B cell (primary cell): Measurements from ENCODE around the gene CIBAR2. TPM values are rescaled to one million over a fixed set of nuclear protein-coding genes. Genes with fewer than 3 reads are reported as not detected.

Experiments
- ATAC-seq: fragments of 200-7000 bp; cut with Tn5 transposase; one replicate; pipeline ENCODE4 v1.10.0; 2021; ENCODE audit warnings: low read depth, mild to moderate bottlenecking, moderate number of reproducible peaks, moderate library complexity
- CTCF ChIA-PET: fragments of 350-600 bp; sonication (Branson Sonifier 250); formaldehyde crosslinking; loops from one replicate; lab custom pipeline; 2021; ENCODE audit warnings: antibody characterized with exemption, inconsistent platforms; lab: Charles Lee
- POLR2A ChIA-PET: fragments of 350-600 bp; sonication (Branson Sonifier 250); formaldehyde crosslinking; loops from one replicate; lab custom pipeline; 2021; ENCODE audit warnings: antibody characterized with exemption; lab: Charles Lee
- DNase-seq: peaks from one replicate; pipeline ENCODE4 v3.0.0; 2013
- H2AFZ ChIP-seq: 2 replicates; pipeline ENCODE4 v1.6.1; 2012; ENCODE audit warnings: mild to moderate bottlenecking, low read depth, low read length; ENCODE audit not compliant: insufficient read depth, poor library complexity, severe bottlenecking
- H3K27ac ChIP-seq, 2 donors: 1 replicate in 1 of 2; 2 replicates in 1 of 2; pipeline ENCODE4 v1.5.1; 2012 to 2013; ENCODE audit warnings: low read length in 2 of 2, mild to moderate bottlenecking in 2 of 2, moderate library complexity in 1 of 2
- H3K27me3 ChIP-seq, 4 experiments: fragments of 200-600 bp in 1 of 4; sonication (generic) in 1 of 4; replicated peaks in 1 of 4; 1 replicate in 2 of 4; 2 replicates in 2 of 4; pipeline versions ENCODE4 v1.6.1 to v1.7.0; 2013 to 2016; ENCODE audit warnings: low read length in 3 of 4, mild to moderate bottlenecking in 2 of 4, mixed read lengths in 1 of 4, moderate library complexity in 1 of 4; ENCODE audit not compliant: insufficient read depth in 4 of 4, control insufficient read depth in 3 of 4; ENCODE audit errors: control extremely low read depth in 1 of 4
- H3K36me3 ChIP-seq, 2 experiments: replicated peaks in 1 of 2; 1 replicate in 1 of 2; 2 replicates in 1 of 2; pipeline versions ENCODE4 v1.6.1 to v1.7.1; 2013; ENCODE audit warnings: low read length in 1 of 2; ENCODE audit not compliant: insufficient read depth in 2 of 2, control insufficient read depth in 1 of 2; ENCODE audit errors: control extremely low read depth in 1 of 2, extremely low read depth in 1 of 2
- H3K4me1 ChIP-seq, 2 donors: fragments of 200-600 bp in 1 of 2; sonication (generic) in 1 of 2; 1 replicate in 1 of 2; 2 replicates in 1 of 2; pipeline versions ENCODE4 v1.5.1 to v1.6.1; 2013 to 2017; ENCODE audit warnings: low read length in 2 of 2; ENCODE audit not compliant: control insufficient read depth in 2 of 2, insufficient read depth in 2 of 2
- H3K4me2 ChIP-seq: replicated peaks from 2 replicates; pipeline ENCODE3; 2012; ENCODE audit warnings: mild to moderate bottlenecking, low read depth, low read length; ENCODE audit not compliant: poor library complexity, severe bottlenecking
- H3K4me3 ChIP-seq, 5 experiments: fragments of 200-600 bp in 1 of 5; sonication (generic) in 1 of 5; 1 replicate in 3 of 5; 2 replicates in 2 of 5; pipeline versions ENCODE4 v1.5.1 to v1.7.0; 2011 to 2016; ENCODE audit warnings: low read length in 4 of 5, mild to moderate bottlenecking in 4 of 5, low read depth in 2 of 5, control low read depth in 1 of 5, moderate library complexity in 1 of 5; ENCODE audit not compliant: insufficient read depth in 1 of 5; ENCODE audit errors: control extremely low read depth in 1 of 5, extremely low read depth in 1 of 5
- H3K79me2 ChIP-seq: fragments of 200-600 bp; sonication (generic); one replicate; pipeline ENCODE4 v1.6.0; 2016; ENCODE audit warnings: low read length; ENCODE audit not compliant: control insufficient read depth, insufficient read depth
- H3K9ac ChIP-seq: fragments of 200-600 bp; sonication (generic); 2 replicates; pipeline ENCODE4 v1.6.1; 2017; ENCODE audit warnings: mild to moderate bottlenecking, low read length, moderate library complexity
- H3K9me3 ChIP-seq, 3 donors: one replicate each; pipeline versions ENCODE4 v1.6.1 to v1.7.1; 2013; ENCODE audit warnings: low read length in 2 of 3; ENCODE audit not compliant: control insufficient read depth in 2 of 3, insufficient read depth in 1 of 3; ENCODE audit errors: control extremely low read depth in 1 of 3
- H4K20me1 ChIP-seq: 2 replicates; pipeline ENCODE4 v1.6.0; 2012; ENCODE audit warnings: mild to moderate bottlenecking, low read length; ENCODE audit not compliant: insufficient read depth, control insufficient read depth, poor library complexity, severe bottlenecking
- H3K27ac Mint-ChIP-seq: one replicate; pipeline ENCODE4 v1.8.0; 2021; ENCODE audit warnings: mixed read lengths
- H3K27me3 Mint-ChIP-seq: one replicate; pipeline ENCODE4 v1.8.0; 2021; ENCODE audit warnings: mixed read lengths
- H3K4me1 Mint-ChIP-seq: one replicate; pipeline ENCODE4 v1.8.0; 2021; ENCODE audit warnings: mixed read lengths
- H3K4me3 Mint-ChIP-seq: one replicate; pipeline ENCODE4 v1.8.0; 2021; ENCODE audit warnings: mixed read lengths
- H3K9me3 Mint-ChIP-seq: one replicate; pipeline ENCODE4 v1.8.0; 2022; ENCODE audit warnings: mixed read lengths; ENCODE audit not compliant: insufficient read depth
- EZH2 ChIP-seq: IDR thresholded peaks from 2 replicates; pipeline ENCODE4 v1.6.1; 2012; ENCODE audit warnings: borderline replicate concordance, low read depth, mild to moderate bottlenecking, moderate library complexity, low read length; ENCODE audit not compliant: insufficient read depth, poor library complexity, severe bottlenecking
- WGBS: methylation state at CpG from one replicate; pipeline ENCODE4 v1.1.5; 2013; ENCODE audit warnings: missing lambda C conversion rate; ENCODE audit not compliant: insufficient coverage; 5-methylcytosine and 5-hydroxymethylcytosine counted together
- intact Hi-C: fragments of 100-400 bp; cut with micrococcal nuclease; formaldehyde crosslinking; loops from one replicate; pipeline ENCODE4 v1.10.0; 2022
- polyA plus RNA-seq: library from polyadenylated mRNA; depleted of rRNA; stranded (reverse); fragments of >200 nt; gene quantifications from 2 replicates; pipeline ENCODE4 v1.2.3, GENCODE V29; 2012
- total RNA-seq, 2 donors: library from RNA; stranded (reverse); fragments of 120-200 nt in 1 of 2; gene quantifications; 1 replicate in 1 of 2; 2 replicates in 1 of 2; pipeline versions ENCODE4 v1.2.3 to v1.2.4, GENCODE V29; 2013 to 2022
- TF ChIP-seq, protein P1 (sequence below): fragments of 200-600 bp; IDR thresholded peaks from one replicate; pipeline ENCODE4 v1.8.0; 2022; ENCODE audit warnings: antibody characterized with exemption, mild to moderate bottlenecking

Gene CIBAR2
- total and polyA plus RNA-seq, 2 donors (not counting 1 experiment from before 2014, with no cell fraction given): not detected

GRCh38 chr16:85137323-85138072 is 25.2 kb upstream of the CIBAR2 start:
- POLR2A ChIA-PET: no interaction called here

More at GRCh38 chr16:85137323-85138072, 25.2 kb upstream of the CIBAR2 start:
- Histone ChIP-seq H3K79me2 (no peaks in the 10 kb centered on the region), H4K20me1 (no peaks in the 10 kb centered on the region), H3K4me1 (peaks cover 9 to 26% of the 10 kb centered on the region in 2 donors), H3K4me2 (no peak overlapping the region), H3K4me3 (no peak overlapping the region), H3K36me3 (no peaks in the 10 kb centered on the region), H3K9ac (no peak overlapping the region), H3K9me3 (peaks cover 0 to 11% (median 0%) of the 10 kb centered on the region in 3 donors), H3K27ac (no peak overlapping the region), H2AFZ (no peak overlapping the region), H3K27me3 (peaks cover 0 to 19% (median 7%) of the 10 kb centered on the region in 4 experiments)
- Mint-ChIP-seq H3K27ac (no peak overlapping the region), H3K27me3 (peaks cover 33% of the 10 kb centered on the region), H3K4me3 (no peak overlapping the region), H3K4me1 (peaks cover 11% of the 10 kb centered on the region), H3K9me3 (no peaks in the 10 kb centered on the region)
- intact Hi-C loops: no loop called here
- TF ChIP-seq, protein P1, sequence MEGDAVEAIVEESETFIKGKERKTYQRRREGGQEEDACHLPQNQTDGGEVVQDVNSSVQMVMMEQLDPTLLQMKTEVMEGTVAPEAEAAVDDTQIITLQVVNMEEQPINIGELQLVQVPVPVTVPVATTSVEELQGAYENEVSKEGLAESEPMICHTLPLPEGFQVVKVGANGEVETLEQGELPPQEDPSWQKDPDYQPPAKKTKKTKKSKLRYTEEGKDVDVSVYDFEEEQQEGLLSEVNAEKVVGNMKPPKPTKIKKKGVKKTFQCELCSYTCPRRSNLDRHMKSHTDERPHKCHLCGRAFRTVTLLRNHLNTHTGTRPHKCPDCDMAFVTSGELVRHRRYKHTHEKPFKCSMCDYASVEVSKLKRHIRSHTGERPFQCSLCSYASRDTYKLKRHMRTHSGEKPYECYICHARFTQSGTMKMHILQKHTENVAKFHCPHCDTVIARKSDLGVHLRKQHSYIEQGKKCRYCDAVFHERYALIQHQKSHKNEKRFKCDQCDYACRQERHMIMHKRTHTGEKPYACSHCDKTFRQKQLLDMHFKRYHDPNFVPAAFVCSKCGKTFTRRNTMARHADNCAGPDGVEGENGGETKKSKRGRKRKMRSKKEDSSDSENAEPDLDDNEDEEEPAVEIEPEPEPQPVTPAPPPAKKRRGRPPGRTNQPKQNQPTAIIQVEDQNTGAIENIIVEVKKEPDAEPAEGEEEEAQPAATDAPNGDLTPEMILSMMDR: no peak
- TF ChIP-seq EZH2: no peak
- CTCF ChIA-PET: no interaction called here
- no peak for ATAC-seq
- WGBS: 9% methylated on average over 25 of the region's 29 CpGs
- DNase-seq: no peak
